GM20000 (cell line): ENCODE data around the gene WFIKKN1.

Experiments
- DNase-seq: peaks from one replicate; pipeline ENCODE4 v3.0.0; 2012; ENCODE audit warnings: low spot score
- CTCF ChIP-seq: IDR thresholded peaks from 2 replicates; pipeline ENCODE4 v1.5.1; 2012; ENCODE audit warnings: mild to moderate bottlenecking, control low read depth; ENCODE audit errors: extremely low read depth, missing control alignments

WFIKKN1 gene, protein sequence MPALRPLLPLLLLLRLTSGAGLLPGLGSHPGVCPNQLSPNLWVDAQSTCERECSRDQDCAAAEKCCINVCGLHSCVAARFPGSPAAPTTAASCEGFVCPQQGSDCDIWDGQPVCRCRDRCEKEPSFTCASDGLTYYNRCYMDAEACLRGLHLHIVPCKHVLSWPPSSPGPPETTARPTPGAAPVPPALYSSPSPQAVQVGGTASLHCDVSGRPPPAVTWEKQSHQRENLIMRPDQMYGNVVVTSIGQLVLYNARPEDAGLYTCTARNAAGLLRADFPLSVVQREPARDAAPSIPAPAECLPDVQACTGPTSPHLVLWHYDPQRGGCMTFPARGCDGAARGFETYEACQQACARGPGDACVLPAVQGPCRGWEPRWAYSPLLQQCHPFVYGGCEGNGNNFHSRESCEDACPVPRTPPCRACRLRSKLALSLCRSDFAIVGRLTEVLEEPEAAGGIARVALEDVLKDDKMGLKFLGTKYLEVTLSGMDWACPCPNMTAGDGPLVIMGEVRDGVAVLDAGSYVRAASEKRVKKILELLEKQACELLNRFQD

GRCh38 chr16:630815-631405 lies at the start of gene WFIKKN1:
TSS of gene WFIKKN1 (plus strand) at chr16:630985. CDS start at chr16:631254, 269 bp downstream.
- TF ChIP-seq CTCF: no peak
- DNase-seq: peak; percentile 26

DNA sequence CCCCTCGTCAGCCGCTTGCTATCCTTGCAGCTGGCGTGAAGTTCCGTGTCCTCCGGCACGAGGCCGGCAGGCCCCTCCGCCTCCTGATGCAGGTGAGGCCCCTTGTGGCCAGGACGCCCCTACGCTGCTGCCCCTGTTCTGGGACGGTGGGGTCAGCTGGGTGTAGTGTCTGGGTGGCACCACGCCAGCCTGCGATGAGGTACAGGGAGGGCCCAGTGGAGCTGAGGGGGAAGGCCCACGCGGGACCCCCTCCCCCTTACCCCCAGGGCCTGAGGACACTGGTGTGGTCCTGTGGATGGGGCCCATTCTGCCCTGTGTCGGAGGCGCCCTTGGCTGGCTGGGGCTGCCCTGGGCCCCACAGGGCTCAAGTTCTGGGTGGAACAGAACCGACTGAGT lies 48.6 kb upstream of the WFIKKN1 start:
- TF ChIP-seq CTCF: no peak
- DNase-seq: no peak

DNA sequence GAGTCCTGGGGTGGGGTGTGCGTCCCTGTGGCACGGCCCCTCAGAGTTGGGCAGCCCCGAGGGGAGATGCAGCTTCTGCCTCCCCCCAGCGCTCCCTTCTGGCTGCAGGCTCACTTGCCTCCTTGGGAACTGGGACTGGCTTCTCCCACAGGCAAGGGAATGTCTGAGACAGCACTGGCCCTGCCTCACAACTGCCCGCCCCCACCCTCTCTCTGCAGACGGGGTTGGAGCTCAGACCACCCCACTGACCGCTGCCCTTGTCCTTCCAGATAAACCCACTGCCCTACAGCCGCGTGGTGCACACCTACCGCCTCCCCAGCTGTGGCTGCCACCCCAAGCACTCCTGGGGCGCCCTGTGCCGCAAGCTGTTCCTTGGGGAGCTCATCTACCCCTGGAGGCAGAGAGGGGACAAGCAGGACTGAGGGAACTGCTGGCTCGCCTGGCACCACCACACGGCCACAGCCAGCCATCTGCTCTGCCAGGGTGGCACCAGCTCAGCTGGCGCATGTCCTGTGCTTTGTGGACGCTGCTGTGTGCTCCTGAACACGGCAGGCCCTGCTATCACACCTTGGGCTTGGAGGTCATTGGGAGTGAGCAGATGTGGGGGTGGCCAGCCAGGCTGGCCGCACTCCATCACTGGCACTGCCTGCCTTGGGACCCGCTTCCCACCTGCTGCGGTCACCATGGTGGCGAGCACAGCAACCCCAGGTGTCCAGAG lies 48.0 kb upstream of the WFIKKN1 start:
- no peak for TF ChIP-seq CTCF
- DNase-seq: no peak

GRCh38 chr16:583470-583814 lies 47.3 kb upstream of the WFIKKN1 start:
- TF ChIP-seq CTCF: no peak
- DNase-seq: no peak

DNA sequence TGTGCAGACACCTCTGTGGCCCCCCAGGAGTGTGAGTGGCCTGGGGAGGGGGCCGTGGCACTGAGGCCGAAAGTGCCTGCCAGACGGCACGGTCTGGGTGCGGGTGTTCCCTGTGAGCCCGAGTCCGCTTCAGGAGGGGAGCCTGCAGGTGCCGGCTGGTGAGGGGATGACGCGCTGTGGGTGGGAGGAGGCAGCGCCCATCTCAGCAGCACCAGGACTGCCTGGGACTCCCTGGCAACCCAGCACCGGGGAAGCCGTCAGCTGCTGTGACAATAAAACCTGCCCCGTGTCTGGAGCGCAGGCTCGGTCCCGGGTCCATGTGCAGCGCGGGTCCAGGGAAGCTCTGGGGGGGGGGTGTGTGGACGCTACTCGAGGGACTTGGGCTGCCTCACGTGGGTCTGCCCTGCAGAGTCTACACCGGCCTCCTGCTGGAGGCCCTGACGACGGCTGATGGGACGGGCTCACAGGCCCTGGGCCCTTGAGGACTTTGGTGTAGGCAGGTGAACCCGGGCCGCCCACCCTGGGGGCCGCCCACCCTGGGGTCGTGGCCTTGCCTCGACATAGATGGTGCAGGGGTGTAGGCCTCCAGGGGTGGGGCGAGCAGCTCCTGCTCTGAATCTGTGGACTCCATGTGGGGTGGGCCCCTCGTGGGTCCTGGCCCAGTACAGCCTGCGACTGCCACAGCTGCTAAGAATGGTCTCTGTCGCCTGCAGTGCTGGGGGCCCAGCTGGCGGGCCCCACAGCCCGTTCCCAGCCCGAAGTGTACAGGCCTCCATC lies 46.8 kb upstream of the WFIKKN1 start:
- TF ChIP-seq CTCF: no peak
- no peak for DNase-seq

DNA sequence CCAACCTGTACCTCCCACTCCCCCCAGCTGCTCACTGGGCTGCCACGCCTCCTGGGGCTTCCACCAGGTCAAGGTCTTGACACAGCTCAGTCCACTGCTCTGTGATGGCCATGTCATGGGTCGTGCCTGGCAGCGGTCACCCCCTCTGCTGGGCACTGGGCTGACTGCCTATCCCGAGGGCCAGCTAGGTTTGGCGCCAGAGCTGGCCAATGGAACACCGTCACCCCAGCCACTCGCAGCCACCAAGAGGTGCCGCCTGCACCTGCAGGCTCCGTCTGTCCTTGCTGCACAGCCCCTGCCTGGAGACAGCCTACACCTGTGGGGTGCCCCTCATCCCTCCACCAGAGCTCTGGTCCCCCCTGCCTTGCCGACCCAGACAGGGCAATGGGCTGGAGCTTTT lies 45.4 kb upstream of the WFIKKN1 start:
- no peak for DNase-seq
- no peak for TF ChIP-seq CTCF
